GM12801 (cell line): ENCODE measurements around the gene RANGRF.

Experiments
- CTCF ChIP-seq: IDR thresholded peaks from one replicate; pipeline ENCODE4 v1.5.1; 2011; ENCODE audit warnings: control low read depth; ENCODE audit not compliant: insufficient read length; ENCODE audit errors: extremely low read depth

Gene RANGRF

GRCh38 chr17:8275421-8276290 is 12.8 kb upstream of the RANGRF start:
- TF ChIP-seq CTCF: no peak

GRCh38 chr17:8277317-8277716 is 11.2 kb upstream of the RANGRF start:
- no peak for TF ChIP-seq CTCF

GRCh38 chr17:8282345-8282744 is 6.1 kb upstream of the RANGRF start:
- no peak for TF ChIP-seq CTCF

- TF ChIP-seq CTCF: no peak
Measured at GRCh38 chr17:8283356-8283755, 5.1 kb upstream of the RANGRF start.

- TF ChIP-seq CTCF: no peak
Measured at GRCh38 chr17:8284126-8284525, 4.3 kb upstream of the RANGRF start.

GRCh38 chr17:8285270-8286181 is 2.9 kb upstream of the RANGRF start:
- no peak for TF ChIP-seq CTCF

- no peak for TF ChIP-seq CTCF
Measured at GRCh38 chr17:8287651-8288335, 677 bp upstream of the RANGRF start.
